Stimulated activated CD8-positive, alpha-beta memory T cell treated with anti-CD3 and anti-CD28 coated beads, Interleukin-15, amount 100 ng/mL, for 4 hours (primary cell): Measurements from ENCODE around the gene CLDN6.

ENCODE experiments used
- DNase-seq, 2 donors: peaks; one replicate each; pipeline ENCODE4 v3.0.0-alpha.2; 2020; ENCODE audit warnings: low read depth in 2 of 2

The CLDN6 gene

GRCh38 chr16:2971985-2972784, 45.8 kb downstream of the CLDN6 start:
- DNase-seq = no peak

GRCh38 chr16:2971134-2971984, 46.6 kb downstream of the CLDN6 start:
- DNase-seq = no peak

DNA sequence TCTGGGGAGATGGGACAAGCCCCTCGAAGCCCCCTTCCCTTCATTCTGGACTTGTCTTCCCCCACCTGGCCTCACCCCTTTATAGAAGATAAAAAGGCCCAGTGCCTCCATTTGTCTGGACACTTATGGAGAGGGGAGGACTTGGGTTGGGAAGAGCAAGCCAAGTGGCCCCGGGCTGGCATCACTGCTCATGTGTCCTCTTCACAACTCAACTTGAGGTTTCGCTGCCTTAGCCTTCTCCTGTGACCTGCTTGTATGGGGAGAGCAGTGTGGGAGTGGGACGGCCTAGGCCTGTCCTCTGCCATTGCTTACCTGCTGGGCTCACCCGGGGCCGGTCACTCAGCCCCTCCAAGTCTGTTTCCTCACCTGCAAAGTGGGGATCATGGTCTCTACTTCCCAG, 47.4 kb downstream of the CLDN6 start:
- DNase-seq = no peak

DNA sequence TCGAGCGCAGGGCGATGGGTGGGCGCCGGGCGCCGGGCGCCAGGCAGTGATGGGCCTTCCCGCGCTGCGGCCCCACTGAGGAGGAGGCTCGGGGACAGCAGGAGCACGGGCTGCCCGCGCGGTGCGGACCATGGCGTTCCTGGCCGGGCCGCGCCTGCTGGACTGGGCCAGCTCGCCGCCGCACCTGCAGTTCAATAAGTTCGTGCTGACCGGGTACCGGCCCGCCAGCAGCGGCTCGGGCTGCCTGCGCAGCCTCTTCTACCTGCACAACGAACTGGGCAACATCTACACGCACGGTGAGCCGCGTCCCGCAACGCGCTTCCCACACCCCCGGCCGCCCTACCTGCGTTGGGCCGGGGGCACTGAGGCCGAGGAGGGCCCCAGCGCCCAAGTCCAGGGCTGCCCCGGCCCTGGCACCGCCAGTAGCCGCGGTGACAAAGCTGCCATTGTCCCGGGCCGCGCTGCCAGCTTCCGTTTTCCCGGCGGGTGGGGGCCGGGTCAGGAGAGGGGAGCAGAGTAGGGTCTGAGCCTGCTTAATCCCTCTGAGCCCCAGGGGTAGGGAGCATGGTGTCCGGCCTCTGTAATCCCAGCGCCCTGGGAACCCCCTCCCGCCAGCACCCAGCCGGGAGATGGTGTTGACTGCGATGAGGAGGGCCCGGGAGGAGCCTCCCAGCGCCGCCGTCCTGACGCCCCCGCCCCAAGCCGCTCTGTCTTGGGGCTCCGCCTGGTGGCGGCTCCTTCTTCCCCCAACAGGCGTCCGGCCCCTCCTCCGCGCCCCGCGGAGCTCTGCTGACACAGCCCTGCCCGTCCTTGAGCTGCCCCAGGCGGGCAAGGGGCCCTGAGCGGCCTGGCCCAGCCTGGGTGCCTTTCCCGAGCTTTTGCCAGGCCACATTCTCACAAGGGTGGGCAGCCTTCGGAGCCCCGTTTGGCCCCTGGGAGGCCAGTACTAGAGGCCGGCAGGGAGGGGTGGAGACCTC, 48.1 kb downstream of the CLDN6 start:
- DNase-seq = peak in 1 of 2 donors; percentile 43

GRCh38 chr16:2968738-2969544, 49.0 kb downstream of the CLDN6 start, which contains the start of gene PAQR4:
PAQR4 (plus strand) TSS chr16:2969348; CDS start chr16:2969675, 327 bp downstream.
- DNase-seq = peak; percentile 36 to 59

- no peak for DNase-seq
Observed at GRCh38 chr16:2968368-2968737, 49.6 kb downstream of the CLDN6 start.

- no peak for DNase-seq
Observed at GRCh38 chr16:2967721-2968161, 50.2 kb downstream of the CLDN6 start.

DNA sequence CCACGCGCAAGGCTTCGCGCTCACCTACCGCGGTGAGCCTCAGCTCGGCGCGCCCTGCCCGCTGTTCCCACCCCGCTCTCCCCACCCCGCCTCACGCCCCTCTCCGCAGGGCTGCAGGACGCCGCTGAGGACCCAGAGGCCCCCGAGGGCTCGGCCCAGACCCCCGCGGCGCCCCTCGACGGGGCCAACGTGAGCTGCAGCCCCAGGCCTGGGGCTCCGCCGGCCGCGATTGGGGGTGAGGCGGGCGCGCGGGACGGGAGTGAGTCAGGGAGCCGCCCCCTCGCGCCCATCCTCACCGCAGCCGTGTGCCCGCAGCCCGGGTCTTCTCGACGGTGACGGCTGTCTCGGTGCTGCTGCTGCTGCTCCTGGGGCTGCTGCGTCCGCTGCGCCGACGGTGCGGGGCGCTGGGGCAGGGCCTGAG, 50.8 kb downstream of the CLDN6 start:
- DNase-seq = no peak

GRCh38 chr16:2966808-2967191, 51.2 kb downstream of the CLDN6 start:
- no peak for DNase-seq

DNA sequence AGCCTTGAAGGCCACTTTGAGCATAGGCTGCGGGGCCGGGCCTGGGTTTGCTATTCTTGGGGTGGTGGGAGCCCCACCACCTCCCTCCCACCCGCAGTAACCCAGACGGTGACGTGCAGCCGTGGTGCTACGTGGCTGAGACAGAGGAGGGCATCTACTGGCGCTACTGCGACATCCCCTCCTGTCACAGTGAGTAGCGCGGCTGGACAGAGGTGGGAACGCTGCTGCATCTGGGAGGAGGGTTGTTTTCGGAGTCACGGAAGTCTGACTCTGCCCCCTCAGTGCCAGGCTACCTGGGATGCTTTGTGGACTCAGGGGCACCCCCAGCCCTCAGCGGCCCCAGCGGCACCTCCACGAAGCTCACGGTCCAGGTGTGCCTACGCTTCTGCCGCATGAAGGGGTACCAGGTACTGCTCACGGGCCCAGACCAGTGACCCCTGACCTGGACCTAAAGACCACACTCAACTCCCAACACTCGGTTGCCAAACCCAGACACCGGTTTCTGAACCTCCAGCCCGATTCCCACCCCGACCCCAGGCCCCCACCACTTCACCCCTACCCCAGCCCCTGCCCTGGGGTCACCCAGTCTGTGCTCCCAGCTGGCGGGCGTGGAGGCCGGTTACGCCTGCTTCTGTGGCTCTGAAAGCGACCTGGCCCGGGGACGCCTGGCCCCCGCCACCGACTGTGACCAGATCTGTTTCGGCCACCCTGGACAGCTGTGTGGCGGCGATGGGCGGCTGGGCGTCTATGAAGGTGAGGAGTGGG, 51.8 kb downstream of the CLDN6 start:
- no peak for DNase-seq
